Tibial nerve (tissue), 3 donors: ENCODE measurements around the gene CCL25.

Source experiments
- POLR2A ChIP-seq, 2 donors: fragments of 450-650 bp; IDR thresholded peaks; one replicate each; pipeline ENCODE4 v1.6.1; 2017; ENCODE audit warnings: antibody characterized with exemption in 2 of 2, mild to moderate bottlenecking in 2 of 2, moderate library complexity in 2 of 2
- TF ChIP-seq, protein P1 (sequence below), 5 experiments: fragments of 200-600 bp in 3 of 5; fragments of 450-650 bp in 2 of 5; sonication (generic) in 3 of 5; IDR thresholded peaks; one replicate each; pipeline ENCODE4 v1.5.1; 2016 to 2019; ENCODE audit warnings: antibody characterized with exemption in 5 of 5, mild to moderate bottlenecking in 3 of 5, moderate library complexity in 2 of 5

GRCh38 chr19:8090950-8091349 lies 38.4 kb downstream of the CCL25 start:
- TF ChIP-seq, protein P1, sequence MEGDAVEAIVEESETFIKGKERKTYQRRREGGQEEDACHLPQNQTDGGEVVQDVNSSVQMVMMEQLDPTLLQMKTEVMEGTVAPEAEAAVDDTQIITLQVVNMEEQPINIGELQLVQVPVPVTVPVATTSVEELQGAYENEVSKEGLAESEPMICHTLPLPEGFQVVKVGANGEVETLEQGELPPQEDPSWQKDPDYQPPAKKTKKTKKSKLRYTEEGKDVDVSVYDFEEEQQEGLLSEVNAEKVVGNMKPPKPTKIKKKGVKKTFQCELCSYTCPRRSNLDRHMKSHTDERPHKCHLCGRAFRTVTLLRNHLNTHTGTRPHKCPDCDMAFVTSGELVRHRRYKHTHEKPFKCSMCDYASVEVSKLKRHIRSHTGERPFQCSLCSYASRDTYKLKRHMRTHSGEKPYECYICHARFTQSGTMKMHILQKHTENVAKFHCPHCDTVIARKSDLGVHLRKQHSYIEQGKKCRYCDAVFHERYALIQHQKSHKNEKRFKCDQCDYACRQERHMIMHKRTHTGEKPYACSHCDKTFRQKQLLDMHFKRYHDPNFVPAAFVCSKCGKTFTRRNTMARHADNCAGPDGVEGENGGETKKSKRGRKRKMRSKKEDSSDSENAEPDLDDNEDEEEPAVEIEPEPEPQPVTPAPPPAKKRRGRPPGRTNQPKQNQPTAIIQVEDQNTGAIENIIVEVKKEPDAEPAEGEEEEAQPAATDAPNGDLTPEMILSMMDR (IDR thresholded peaks at IDR 0.05): no peak
- no peak for TF ChIP-seq POLR2A (IDR thresholded peaks at IDR 0.05)
